ELR (cell line): ENCODE data around the gene ZBTB7C.

Source experiments
- DNase-seq: peaks from one replicate; pipeline ENCODE4 v3.0.0-alpha.2; 2015; ENCODE audit warnings: low read depth

ZBTB7C gene

DNA sequence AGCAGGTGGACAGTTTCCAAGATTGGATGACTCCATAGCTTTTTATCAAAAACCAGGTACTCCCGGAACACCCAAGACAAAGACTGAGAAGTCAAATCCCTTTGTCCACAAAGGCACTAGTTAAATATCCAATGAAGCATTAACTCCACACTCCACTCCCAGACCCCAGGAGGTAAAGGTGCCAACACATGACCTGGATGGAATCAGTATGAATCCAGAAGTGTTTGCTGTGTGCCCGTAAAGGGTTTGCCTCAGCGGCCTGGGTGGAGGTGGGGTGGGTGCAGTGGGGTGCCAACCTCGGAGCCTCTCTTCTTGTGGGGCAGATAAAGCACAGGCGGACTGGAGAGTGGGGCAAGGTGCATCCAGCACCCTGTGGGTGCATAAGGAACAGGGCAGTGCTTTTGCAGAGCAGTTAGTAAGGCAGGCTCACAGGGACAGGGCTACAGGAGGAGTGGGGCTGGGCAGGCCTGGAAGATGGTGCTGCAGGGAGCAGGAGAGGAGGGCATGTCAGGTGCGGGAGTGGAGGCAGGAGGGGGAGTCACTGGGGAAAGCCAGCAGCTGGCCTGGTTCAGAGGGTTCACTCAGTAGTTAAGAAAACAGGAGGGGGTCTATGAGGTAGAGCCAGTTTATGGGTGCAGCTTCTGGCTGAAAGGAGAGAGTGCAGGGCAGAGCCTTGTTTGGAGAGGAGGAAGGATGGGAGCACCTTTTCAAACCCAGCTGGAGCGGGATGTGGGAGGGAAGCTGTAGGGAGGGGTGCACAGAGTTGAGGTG, 270.3 kb downstream of the ZBTB7C start:
- DNase-seq = no peak

DNA sequence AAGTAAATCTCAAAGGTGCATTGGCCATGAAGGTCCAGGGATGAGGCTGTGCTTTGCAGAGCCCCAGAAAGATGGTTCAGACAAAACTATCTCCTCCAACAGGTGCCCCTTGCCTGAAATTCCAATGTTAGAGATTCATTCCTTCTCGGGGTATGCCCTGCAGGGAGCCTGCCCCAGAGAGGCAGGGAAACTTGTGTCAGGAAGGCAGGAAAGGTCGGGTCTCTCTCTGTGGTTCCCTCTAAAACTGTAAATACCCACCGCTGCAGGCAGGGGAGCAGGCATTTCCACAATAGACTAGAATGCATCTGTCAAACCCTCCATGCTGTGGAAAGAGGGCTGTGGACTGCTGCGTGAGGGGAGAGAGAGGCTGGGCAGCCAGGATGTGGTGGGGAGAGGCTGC, 271.0 kb downstream of the ZBTB7C start:
- no peak for DNase-seq

GRCh38 chr18:48137374-48138081, 271.7 kb downstream of the ZBTB7C start:
- DNase-seq = no peak

GRCh38 chr18:48136827-48137373, 272.3 kb downstream of the ZBTB7C start:
- DNase-seq = no peak

GRCh38 chr18:48136051-48136826, 272.9 kb downstream of the ZBTB7C start:
- no peak for DNase-seq

GRCh38 chr18:48135436-48135966, 273.7 kb downstream of the ZBTB7C start:
- no peak for DNase-seq

DNA sequence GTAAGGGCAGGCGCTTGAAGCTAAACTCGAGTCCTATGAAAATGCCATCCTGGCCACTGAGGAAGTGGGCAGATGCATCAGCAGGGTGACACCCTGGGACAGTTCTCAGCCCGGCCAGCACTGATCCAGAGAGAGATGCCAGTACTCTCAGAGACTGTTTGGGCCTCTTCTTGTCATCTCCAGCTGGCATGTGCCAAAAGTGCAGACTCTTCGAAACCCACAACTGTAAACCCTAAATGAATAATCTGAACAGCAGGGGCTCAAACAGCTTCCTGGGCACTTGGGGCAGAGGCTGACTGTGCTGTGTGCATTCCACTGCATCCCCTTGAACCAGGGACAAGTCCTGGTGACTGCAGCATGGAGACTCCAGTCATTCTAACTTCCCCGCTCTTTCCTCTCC, 274.6 kb downstream of the ZBTB7C start:
- DNase-seq = no peak

DNA sequence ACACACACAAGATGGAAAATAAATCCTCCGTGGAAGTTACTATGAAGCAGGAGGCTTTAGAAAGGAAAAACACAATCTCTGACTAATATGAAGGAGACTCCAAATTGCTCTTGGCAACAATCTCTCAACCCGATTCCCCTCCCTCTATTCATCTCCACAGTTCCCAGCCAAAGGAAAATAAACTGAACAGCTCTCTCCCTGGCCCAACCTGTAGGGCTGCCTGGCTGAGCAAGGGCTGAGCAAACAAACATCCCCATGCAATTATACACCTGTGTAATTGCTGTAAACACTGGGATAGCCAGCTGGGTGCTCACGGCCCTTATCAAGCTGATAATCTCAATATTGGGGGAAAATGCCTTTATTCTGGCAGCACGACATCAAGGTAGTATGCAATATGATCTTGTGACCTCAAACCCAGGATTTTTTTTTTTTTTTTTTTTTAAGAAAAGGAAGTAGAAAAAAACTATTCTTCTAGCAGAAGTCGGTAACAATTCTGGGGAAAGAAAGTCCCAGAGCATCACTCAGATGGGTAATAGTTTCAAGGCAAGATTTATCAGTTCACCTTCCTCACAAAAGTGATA, 275.4 kb downstream of the ZBTB7C start:
- no peak for DNase-seq

DNA sequence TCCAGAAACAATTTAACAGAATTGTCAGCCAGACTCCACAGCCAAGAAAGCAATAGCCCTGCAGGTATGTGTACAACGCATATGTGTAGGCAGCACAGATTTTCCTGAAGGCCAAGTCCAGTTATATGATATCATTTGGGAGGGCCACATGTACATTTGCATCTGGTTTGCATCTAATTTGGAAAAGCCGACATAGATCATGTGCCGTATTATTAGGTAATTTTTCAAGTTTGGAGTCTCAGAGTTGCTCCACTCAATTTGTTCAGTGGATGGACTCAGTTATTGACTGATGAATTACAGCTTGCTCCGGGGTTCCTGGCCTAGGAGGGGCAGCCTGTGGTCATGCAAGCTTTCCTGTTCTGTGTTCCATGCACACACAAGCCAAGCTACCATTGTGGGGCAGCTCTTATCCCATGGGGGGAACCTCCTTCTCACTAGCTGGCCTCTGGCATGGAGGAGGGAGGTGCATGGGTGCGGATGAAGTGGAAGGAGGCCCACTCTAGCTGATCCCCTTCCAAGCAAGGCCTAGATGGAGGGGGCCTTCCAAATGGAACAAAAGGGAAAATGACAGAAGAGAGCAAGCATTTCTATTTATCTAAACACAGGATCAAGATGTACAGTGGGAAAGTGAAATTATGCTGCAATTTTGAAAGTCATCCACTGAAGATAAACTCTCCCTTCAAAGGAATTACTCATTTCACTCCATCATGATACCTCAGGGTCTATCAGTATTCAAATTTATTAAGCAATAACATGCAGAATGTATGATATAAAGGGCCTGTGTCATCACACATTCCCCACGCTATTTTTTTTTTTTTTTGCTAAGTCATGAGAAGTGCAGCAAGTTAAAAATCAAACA, 276.2 kb downstream of the ZBTB7C start:
- DNase-seq = no peak

- no peak for DNase-seq
Measured at GRCh38 chr18:48131042-48131441, 278.1 kb downstream of the ZBTB7C start.

DNA sequence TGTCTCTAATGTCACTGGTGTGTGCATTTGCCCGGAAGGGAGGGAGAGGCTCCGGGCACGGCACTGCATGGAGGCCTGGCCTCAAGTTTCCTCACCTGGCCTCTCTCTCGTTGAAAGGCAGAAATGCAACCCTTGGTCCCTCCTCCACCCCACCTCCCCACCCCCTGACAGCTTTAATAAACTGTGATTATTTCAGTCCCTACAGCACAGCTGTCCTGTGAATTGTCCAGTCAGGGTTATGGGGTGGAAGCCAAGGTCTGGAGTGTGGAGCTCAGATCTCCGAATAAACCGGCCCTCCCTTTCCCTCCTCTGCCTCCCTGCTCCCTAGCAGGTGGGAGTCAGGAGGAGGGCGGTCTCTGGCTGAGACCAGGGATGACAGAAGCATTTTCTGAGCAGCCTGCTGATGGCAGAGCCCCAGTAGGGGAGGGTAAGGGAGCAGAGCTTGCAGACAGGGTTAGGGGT, 279.5 kb downstream of the ZBTB7C start:
- DNase-seq = no peak

DNA sequence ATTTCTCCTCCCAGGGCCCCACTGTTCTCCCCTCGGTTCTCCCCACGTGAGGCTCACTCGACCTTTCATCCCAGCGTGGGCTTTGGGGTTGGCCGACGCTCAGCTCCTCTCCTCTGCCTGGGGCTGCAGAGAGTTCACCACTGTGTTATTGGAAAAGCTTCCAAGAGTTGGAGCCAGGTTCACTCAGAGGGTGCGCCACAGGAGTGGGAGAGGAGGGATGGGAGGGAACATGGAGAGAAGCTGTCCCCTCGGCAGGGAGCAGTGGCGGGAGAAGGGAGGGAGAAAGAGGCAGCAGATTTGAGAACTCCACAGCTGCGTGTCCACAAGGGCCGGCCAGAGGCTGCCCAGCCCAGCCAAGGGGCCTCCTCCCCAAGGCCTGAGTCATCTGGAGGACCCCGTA, 281.6 kb downstream of the ZBTB7C start:
- no peak for DNase-seq

GRCh38 chr18:48126240-48126639, 282.9 kb downstream of the ZBTB7C start:
- DNase-seq = no peak

DNA sequence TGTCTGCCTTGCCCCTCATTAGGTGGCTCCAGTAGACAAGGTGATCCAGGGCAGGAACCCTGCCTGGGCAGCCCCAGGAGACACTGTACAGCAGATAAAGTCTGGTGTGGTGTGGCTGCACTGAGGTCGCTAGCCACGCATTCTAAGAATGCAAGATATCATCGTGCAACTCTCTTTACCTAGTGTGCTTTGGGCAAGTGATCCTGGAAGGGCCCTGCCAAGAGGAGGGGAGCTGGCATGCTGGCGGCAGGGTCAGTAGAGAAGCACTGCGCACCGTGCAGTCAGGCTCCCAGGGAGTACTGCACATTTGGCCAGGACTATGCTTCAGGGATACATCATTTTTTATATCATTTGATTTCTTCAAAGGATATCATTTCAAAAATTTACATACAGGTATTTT, 283.5 kb downstream of the ZBTB7C start:
- DNase-seq = no peak

- no peak for DNase-seq
Measured at GRCh38 chr18:48124857-48125626, 284.1 kb downstream of the ZBTB7C start.

DNA sequence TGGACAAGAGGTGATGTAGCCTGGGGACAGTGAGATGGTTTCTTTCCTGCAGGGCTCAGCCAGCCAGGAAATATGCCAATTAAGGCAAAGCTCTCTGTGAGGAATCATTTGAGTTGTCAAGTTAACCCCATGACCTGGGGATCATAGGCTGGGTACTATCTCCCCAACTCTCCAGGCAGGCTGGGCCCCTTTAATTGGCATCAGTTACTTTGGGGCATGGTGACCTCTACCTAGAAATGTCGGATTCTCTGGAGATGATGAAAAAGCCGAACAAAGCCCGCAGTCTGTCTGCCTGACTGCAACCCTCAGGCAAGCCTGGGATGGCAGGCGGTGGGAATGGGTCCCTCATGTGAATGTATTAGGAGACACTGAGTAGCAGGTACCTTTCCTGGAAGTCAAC, 285.2 kb downstream of the ZBTB7C start:
- no peak for DNase-seq

DNA sequence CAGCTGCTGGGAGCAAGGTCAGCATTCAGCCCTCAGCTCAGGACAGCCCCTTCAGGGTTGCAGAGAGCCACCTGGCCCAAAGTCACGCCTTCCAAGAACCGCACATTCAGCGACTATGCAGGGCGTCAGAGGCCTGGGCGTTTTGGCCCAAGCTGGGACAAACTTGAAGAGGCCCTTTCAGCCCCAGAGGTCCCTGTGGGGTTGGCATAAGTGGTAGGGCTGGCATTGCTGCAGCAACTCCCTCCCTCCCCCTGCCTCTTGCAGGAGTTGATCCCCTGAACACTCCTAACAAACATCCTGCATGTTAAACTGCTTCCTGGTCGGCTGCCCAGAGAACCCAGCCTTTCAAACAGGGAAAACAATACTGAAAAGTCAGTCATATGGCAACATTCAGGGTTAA, 285.9 kb downstream of the ZBTB7C start:
- DNase-seq = no peak

GRCh38 chr18:48122816-48123215, 286.4 kb downstream of the ZBTB7C start:
- DNase-seq = no peak

GRCh38 chr18:48122376-48122775, 286.8 kb downstream of the ZBTB7C start:
- DNase-seq = no peak

GRCh38 chr18:48121752-48122151, 287.4 kb downstream of the ZBTB7C start:
- DNase-seq = no peak
